ENCODE measurements around the gene RAB40C.

The RAB40C gene

GRCh38 chr16:628321-629061 is 38.6 kb downstream of the RAB40C start:
- no peak for DNase-seq (ENCODE audit: low spot score)
- in situ Hi-C loops (cut with MboI; ENCODE audit: low pct_unique_long_range_greater_than_20kb, low sequenced_read_pairs, unreplicated experiment), result no loop called here
- TF ChIP-seq CTCF (IDR thresholded peaks at IDR 0.05; ENCODE audit: extremely low read depth, insufficient read depth, missing control alignments), result no peak

- DNase-seq (ENCODE audit: low spot score), result no peak
- in situ Hi-C loops (cut with MboI; ENCODE audit: low pct_unique_long_range_greater_than_20kb, low sequenced_read_pairs, unreplicated experiment), result no loop called here
- TF ChIP-seq CTCF (IDR thresholded peaks at IDR 0.05; ENCODE audit: extremely low read depth, insufficient read depth, missing control alignments), result no peak
Measured at GRCh38 chr16:629185-629832, 39.4 kb downstream of the RAB40C start.

GRCh38 chr16:629833-630248 is 40.0 kb downstream of the RAB40C start:
- in situ Hi-C loops (cut with MboI; ENCODE audit: low pct_unique_long_range_greater_than_20kb, low sequenced_read_pairs, unreplicated experiment), result no loop called here
- no peak for TF ChIP-seq CTCF (IDR thresholded peaks at IDR 0.05; ENCODE audit: extremely low read depth, insufficient read depth, missing control alignments)
- no peak for DNase-seq (ENCODE audit: low spot score)

- TF ChIP-seq CTCF (IDR thresholded peaks at IDR 0.05; ENCODE audit: extremely low read depth, insufficient read depth, missing control alignments), result no peak
- in situ Hi-C loops (cut with MboI; ENCODE audit: low pct_unique_long_range_greater_than_20kb, low sequenced_read_pairs, unreplicated experiment), result no loop called here
- no peak for DNase-seq (ENCODE audit: low spot score)
Measured at GRCh38 chr16:630249-630814, 40.5 kb downstream of the RAB40C start.

GRCh38 chr16:630815-631405 is 41.0 kb downstream of the RAB40C start, which contains the start of gene WFIKKN1:
WFIKKN1 (plus strand) TSS chr16:630985; CDS start chr16:631254, 269 bp downstream.
- in situ Hi-C loops (cut with MboI; ENCODE audit: low pct_unique_long_range_greater_than_20kb, low sequenced_read_pairs, unreplicated experiment), result no loop called here
- no peak for DNase-seq (ENCODE audit: low spot score)
- TF ChIP-seq CTCF (IDR thresholded peaks at IDR 0.05; ENCODE audit: extremely low read depth, insufficient read depth, missing control alignments), result no peak

- TF ChIP-seq CTCF (IDR thresholded peaks at IDR 0.05; ENCODE audit: extremely low read depth, insufficient read depth, missing control alignments), result no peak
- no peak for DNase-seq (ENCODE audit: low spot score)
- in situ Hi-C loops (cut with MboI; ENCODE audit: low pct_unique_long_range_greater_than_20kb, low sequenced_read_pairs, unreplicated experiment), result no loop called here
Measured at GRCh38 chr16:631808-632358, 42.0 kb downstream of the RAB40C start.

All from GM13977 (cell line).